Stimulated activated CD8-positive, alpha-beta memory T cell treated with anti-CD3 and anti-CD28 coated beads, Interleukin-15, amount 100 ng/mL, for 48 hours (primary cell): ENCODE results near the gene NPFFR2.
"Not testable (repeated sequence)": the region's sequence is repeated elsewhere in the genome, so short reads cannot be mapped to it uniquely, and the experiment has no call there.

Experiments used
- DNase-seq, 2 donors: peaks; one replicate each; pipeline ENCODE4 v3.0.0-alpha.2; 2020; ENCODE audit warnings: low read depth in 2 of 2

NPFFR2 gene

DNA sequence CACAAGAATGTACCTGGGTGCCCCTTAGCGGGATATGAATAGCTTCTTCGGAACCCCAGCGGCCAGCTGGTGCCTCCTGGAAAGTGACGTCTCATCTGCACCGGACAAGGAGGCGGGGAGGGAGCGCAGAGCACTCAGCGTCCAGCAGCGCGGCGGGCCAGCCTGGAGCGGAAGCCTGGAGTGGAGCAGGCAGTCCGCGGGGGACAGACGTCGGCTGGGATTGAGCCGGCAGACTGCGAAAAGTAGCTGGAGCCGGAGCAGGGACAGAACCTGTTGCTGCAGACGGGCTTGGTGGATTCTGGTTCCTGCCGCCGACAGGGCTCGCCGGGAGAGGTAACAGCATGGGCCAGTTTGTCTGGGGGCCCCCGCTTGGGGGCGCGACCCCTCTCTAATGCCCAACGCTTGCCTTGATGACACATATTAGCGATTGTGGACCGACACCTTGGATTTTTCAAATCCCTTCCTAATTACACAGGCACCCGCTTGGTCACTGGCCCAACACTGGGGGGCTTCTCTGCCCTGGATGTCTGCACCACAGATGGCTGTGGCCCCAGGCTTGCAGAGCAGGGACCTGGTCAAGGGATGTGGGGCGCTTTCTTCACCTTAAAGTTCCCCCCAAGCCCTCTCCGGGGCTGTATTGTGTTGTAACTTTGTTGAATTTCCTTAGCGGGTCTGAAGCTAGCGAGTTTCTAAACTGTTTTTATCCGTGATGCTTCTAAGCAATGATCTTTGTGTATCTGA, at the start of gene NPFFR2:
TSS of gene NPFFR2 (plus strand) at position 133 of the 741 bp plus-strand sequence. CDS start 96,592 bp downstream, outside the sequence.
- no peak for DNase-seq

DNA sequence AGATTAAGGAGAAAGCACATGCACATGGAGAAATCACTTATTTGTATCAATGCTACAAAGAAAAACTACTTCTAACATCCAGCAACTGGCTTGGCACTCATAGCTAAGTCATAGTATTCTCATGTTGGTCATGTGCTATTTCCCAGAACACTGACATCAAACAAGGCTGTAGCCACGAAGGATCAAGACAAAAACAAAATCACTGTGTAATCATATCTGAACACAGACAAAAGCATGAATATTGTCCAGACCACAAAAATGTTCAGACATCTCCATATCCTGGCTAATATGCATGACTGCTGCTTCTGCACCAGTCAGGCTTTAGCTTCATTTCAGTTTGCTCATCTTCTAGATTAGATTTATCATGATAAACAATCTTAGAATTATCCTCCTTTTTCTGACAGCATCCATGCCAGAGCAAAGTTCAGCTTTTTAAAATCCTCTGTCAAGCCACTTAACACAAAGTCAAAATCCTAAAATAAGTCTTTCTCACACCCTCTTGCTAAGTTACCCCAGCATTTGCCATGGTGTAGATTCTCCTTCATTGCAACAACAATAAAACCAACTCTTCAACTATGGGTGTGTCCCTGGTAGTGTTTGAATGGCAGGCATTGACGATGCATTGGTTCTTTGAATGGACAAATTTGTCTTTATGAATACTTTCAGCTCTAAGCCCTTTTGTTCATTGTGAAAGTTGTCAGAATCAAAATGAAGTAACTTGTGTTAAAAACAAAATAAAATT, 39.1 kb upstream of the NPFFR2 start:
- no peak for DNase-seq

DNA sequence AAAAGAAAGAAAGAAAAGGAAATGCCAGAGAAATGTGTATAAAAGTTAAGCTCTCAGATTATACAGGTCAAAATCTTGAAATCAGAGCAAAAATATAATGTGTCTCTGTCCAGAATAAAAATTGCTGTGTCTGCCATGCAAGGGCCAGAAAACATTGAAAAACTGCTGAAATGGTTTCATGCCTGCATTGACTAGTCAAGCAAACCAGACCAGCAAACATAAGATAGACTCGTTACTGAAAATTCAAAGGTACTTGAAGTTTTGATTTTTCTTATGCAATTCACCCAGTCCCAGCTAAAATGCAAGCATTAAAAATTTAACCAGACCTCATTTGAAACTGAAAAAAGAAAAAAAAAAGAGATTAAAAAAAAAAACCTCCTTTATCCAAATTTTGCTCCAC, 37.2 kb upstream of the NPFFR2 start:
- no peak for DNase-seq

GRCh38 chr4:71995297-71995696, 36.5 kb upstream of the NPFFR2 start:
- DNase-seq, result no peak

DNA sequence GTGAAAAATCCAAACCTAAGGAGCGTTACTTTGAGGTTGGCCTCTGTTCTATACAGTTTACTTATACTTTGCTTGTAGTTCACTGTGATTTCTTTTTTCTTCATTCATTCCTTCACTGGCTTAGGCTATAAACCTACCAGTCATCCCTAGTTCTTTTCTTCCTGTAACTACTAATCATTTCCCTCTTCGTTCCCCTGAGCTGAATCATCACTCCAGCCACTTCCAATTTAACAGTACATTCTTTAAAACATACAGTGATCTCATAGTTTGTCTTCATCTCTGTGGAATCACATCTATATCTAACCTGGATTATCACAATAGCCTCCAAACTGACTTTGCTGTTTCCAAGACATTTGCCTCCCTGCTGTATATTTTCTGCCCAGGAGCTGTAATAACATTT, 25.2 kb upstream of the NPFFR2 start:
- no peak for DNase-seq

DNA sequence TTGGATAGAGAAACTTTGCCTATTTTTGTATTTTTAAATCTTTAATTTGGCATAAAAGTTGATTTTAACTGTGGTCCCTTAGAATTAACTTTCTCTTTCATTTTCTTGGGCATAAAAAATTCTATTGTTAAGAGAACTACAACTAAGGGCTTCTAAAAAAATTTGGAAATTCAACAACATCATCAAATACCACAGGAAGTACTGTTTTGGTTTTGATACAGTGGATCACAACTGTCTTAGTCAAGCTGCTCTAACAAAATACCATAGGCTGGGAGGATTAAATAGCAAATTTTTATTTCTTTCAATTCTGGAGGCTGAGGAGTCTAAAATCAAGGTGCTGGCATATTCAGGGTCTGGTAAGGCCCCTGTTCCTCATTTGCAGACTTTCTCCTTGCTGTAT, 19.9 kb upstream of the NPFFR2 start:
- DNase-seq, result no peak

- no peak for DNase-seq
Observed at GRCh38 chr4:72016011-72016410, 15.8 kb upstream of the NPFFR2 start.

DNA sequence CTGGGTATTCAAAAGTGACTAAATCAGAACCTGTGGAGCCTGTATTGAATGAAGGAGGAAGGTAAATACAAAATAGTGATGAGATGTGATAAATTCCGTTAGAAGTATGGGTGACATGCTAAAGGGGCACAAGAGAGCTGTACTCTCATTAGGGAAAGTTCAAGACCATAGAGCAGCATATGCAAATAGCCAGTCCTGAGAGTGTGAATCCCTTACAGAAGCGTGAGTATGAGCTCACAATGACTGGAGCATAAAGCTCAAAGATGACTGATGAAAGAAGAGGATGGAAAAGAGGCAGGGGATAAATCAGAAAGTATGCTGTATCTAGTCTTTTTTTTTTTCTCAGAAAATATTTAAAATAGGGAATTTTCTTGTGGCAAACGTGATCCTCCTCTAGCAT, 12.1 kb upstream of the NPFFR2 start:
- DNase-seq, result no peak

DNA sequence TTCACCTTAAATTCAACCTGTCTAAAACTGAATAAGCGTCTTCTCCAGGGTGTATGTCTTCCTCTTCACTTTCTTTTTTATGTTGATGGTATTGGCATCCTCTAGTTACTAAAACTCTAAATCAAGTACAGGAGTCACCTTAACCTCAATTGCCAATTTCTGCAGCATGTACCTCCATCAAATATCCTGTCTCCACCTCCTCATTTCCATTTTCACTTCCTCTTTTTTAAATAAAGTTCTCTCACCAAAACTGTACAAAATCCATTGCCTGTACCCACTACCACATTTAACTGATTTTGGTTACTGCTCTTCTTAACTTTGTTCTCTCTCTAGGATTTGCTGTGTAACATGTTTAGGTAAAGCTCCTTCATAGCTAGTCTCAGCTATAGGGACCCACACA, 9.2 kb upstream of the NPFFR2 start:
- DNase-seq, result no peak

DNA sequence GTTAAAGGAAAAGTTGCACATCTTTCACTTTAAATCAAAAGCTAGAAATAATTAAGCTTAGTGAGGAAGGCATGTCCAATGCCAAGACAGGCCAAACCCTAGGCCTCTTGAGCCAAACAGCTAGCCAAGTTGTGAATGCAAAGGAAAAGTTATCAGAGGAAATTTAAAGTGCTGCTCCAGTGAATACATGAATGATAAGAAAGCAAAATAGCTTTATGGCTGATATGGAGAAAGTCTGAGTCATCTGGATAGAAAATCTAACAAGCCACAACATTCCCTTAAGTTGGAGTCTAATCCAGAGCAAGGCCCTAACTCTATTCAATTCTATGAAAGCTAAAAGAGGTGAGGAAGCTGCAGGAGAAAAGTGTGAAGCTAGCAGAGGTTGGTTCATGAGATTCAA, 23.8 kb downstream of the NPFFR2 start:
- no peak for DNase-seq

GRCh38 chr4:72063726-72064125, 31.9 kb downstream of the NPFFR2 start:
- DNase-seq, result no peak

- no peak for DNase-seq
Observed at GRCh38 chr4:72067051-72067450, 35.3 kb downstream of the NPFFR2 start.

DNA sequence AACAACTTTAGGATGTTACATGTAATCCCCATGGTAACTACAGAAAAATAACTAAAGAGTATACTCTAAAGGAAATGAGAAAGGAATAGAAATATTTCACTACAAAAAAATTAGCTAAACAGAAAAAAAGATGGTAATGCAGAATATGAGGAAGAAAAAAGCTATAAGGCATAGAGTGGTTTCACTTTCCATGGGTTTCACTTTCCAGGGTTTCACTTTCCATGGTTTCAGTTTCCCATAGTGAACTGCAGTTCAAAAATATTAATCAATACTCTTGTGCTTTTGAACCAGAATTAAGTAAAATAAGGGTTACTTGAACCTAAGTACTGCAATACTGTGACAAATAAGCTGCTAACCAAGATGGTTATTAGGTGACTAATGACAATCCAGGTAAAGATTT, 42.0 kb downstream of the NPFFR2 start:
- no peak for DNase-seq

GRCh38 chr4:72076562-72076961, 44.8 kb downstream of the NPFFR2 start:
- DNase-seq, result no peak

GRCh38 chr4:72077346-72077745, 45.5 kb downstream of the NPFFR2 start:
- no peak for DNase-seq

DNA sequence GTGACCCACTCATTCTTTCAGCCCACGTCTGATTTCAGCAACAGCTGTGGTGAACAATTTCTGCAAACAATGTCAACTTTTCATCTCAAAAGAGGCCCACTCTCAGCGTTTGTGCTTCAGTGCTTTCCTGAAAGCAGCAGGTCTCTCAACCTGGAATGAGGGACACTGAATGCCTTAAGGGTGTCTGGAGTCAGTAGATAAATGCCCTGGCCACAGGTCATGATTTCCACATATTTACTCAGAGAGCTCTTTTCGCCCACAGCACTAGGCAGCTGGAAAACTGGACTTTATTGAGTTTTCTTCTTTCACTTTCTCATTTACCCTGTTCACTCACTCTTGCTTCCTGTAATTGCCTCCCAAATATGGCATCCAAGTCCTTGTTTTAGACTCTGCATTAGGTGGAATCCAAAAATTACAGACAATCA, 52.8 kb downstream of the NPFFR2 start:
- DNase-seq, result no peak

DNA sequence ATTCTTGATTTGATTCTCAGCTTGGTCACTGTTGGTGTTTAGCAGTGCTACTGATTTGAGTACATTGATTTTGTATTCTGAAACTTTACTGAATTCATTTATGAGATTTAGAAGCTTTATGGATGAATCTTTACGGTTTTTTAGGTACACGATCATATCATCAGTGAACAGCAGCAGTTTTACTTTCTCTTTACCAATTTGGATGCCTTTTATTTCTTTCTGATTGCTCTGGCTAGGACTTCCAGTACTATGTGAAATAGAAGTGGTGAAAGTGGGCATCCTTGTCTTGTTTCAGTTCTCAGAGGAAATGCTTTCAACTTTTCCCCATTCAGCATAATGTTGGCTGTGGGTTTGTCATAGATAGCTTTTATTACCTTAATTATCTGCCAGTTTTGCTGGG, 58.8 kb downstream of the NPFFR2 start:
- not testable (repeated sequence) for DNase-seq

- no peak for DNase-seq
Observed at GRCh38 chr4:72094059-72094797, 62.4 kb downstream of the NPFFR2 start.

DNA sequence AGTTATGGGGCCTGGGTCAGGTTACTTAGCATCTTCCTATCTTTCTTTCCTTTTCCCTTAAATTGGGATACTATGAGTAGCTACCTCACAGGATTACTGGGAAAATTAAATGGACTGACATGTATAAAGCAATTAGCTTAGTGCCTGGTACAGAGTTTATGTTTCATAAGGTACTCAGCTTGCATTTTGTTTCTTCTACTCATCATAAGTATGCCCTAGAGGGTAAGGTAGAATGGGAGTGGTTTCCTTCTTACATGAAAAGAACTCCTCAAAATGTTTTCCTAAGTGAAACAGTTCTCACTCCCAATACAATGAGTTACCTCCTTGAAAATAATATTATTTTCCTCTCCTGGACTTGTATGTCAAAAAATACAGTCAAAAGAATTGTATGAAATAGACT, 75.7 kb downstream of the NPFFR2 start:
- no peak for DNase-seq

DNA sequence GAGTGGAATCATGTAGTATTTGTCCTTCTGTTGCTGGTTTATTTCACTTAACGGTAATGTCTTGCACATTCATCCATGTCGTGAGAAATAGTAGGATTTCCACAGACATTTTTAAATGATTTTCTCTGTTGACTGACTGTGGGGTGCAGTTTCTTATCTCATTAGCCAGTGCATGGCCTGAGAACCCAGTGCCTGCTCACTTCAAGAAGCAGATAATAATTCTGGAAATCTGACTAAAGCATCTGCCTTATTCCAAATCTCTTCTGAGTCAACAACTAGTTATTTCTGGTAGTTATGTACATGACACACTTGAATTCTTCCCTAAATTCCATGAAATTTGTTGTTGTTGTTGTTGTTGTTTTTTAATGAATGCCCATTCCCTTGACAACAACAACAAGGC, 77.6 kb downstream of the NPFFR2 start:
- no peak for DNase-seq

DNA sequence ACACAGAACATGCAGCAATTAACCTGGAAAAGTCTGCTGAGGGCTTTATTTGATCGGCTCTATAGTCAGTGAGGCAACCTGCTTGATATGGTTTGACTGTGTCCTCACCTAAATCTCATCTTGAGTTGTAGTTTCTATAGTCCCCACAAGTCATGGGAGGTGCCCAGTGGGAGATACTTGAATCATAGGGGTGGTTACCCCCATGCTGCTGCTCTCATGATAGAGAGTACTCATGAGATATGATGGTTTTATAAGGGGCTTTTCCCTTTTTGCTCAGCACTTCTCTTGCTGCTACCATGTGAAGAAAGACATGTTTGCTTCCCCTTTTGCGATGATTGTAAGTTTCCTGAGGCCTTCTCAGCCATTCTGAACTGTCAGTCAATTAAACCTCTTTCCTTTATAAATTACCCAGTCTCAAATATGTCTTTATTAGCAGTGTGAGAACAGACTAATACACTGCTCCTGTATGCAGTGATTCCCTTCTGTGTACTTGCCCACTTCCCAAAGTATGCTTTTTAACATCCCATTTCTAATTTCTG, 78.2 kb downstream of the NPFFR2 start:
- no peak for DNase-seq

GRCh38 chr4:72110886-72111285, 79.1 kb downstream of the NPFFR2 start:
- no peak for DNase-seq
